ENCODE results near the gene CDKN3.

DNA sequence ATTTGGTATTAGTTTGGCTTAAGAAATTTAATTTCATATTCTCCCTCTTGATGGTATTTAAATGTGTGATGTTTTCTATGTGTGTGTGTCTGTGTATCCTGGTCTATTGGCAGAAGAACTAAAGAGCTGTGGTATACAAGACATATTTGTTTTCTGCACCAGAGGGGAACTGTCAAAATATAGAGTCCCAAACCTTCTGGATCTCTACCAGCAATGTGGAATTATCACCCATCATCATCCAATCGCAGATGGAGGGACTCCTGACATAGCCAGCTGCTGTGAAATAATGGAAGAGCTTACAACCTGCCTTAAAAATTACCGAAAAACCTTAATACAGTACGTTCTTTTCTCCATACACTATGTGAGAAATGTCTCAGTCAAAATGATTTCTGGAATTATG lies 14.6 kb downstream of the CDKN3 start:
- TF ChIP-seq, protein P1, sequence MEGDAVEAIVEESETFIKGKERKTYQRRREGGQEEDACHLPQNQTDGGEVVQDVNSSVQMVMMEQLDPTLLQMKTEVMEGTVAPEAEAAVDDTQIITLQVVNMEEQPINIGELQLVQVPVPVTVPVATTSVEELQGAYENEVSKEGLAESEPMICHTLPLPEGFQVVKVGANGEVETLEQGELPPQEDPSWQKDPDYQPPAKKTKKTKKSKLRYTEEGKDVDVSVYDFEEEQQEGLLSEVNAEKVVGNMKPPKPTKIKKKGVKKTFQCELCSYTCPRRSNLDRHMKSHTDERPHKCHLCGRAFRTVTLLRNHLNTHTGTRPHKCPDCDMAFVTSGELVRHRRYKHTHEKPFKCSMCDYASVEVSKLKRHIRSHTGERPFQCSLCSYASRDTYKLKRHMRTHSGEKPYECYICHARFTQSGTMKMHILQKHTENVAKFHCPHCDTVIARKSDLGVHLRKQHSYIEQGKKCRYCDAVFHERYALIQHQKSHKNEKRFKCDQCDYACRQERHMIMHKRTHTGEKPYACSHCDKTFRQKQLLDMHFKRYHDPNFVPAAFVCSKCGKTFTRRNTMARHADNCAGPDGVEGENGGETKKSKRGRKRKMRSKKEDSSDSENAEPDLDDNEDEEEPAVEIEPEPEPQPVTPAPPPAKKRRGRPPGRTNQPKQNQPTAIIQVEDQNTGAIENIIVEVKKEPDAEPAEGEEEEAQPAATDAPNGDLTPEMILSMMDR (IDR thresholded peaks at IDR 0.05): no peak
- no peak for TF ChIP-seq POLR2AphosphoS5 (IDR thresholded peaks at IDR 0.05)
- no peak for TF ChIP-seq POLR2A (IDR thresholded peaks at IDR 0.05)
- TF ChIP-seq EP300 (IDR thresholded peaks at IDR 0.05): no peak

All from stomach (tissue), 4 donors.